Stomach (tissue), 4 donors: ENCODE data around the gene PSME4.

Experiments used
- CTCF ChIP-seq, 7 experiments: fragments of 450-650 bp in 4 of 7; fragments of 200-600 bp in 3 of 7; sonication (generic) in 3 of 7; IDR thresholded peaks; one replicate each; pipeline ENCODE4 v1.5.1; 2016 to 2019; ENCODE audit warnings: antibody characterized with exemption in 7 of 7, control low read depth in 2 of 7, mild to moderate bottlenecking in 1 of 7
- EP300 ChIP-seq: sonication (generic); formaldehyde crosslinking; IDR thresholded peaks from one replicate; pipeline ENCODE4 v1.6.1; 2017; ENCODE audit warnings: antibody characterized with exemption
- POLR2A ChIP-seq, 4 donors: fragments of 450-650 bp; IDR thresholded peaks; one replicate each; pipeline ENCODE4 v1.6.1; 2016; ENCODE audit warnings: antibody characterized with exemption in 4 of 4, control low read depth in 2 of 4, mild to moderate bottlenecking in 1 of 4, moderate library complexity in 1 of 4
- POLR2AphosphoS5 ChIP-seq, 3 donors: sonication (generic); formaldehyde crosslinking; IDR thresholded peaks; one replicate each; pipeline ENCODE4 v1.6.1; 2016; ENCODE audit warnings: antibody characterized with exemption in 3 of 3

GRCh38 chr2:53856272-53856671 is 114.5 kb downstream of the PSME4 start:
- TF ChIP-seq CTCF (IDR thresholded peaks at IDR 0.05) (no peak), EP300 (no peak), POLR2A (IDR thresholded peaks at IDR 0.05) (no peak), POLR2AphosphoS5 (IDR thresholded peaks at IDR 0.05) (no peak)
